Ovary (tissue), 3 donors: ENCODE results near the gene KCTD3.

Experiments used
- POLR2A ChIP-seq: fragments of 450-650 bp; IDR thresholded peaks from one replicate; pipeline ENCODE4 v1.6.1; 2017; ENCODE audit warnings: antibody characterized with exemption, mild to moderate bottlenecking, moderate library complexity
- TF ChIP-seq, protein P1 (sequence below), 3 donors: fragments of 450-650 bp in 2 of 3; fragments of 200-600 bp in 1 of 3; IDR thresholded peaks; one replicate each; pipeline versions ENCODE4 v1.5.1 to v1.8.0; 2016 to 2022; ENCODE audit warnings: antibody characterized with exemption in 3 of 3, mild to moderate bottlenecking in 1 of 3
- donor health status: DM: no; HTN: no; CAD: no.

DNA sequence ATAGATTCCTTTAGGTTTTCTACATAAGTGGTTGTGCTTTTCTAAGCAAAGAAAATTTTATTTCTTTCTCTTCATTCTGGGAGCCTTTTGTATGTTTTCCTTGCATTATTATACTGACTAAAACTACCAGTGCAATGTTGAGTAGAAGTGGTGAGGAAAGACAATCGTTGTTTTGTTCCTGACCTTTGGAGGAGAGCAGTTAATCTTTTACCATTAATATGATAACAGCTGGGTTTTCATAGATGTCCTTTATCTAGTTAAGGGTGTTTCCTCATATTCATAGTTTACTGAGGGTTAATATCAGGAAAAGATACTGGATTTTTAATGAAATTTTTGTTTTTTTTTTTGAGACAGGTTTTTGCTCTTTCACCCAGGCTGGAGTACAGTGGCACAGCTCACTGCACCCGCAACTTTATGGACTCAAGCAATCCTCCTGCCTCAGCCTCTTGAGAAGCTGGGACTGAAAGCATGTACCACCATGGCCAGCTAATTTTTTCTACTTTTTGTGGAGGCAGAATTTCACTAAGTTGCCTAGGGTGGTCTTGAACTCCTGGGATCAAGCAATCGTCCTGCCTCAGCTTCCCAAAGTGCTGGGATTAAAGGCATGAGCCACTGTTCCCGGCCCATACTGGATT, 9.0 kb upstream of the KCTD3 start:
- TF ChIP-seq, protein P1, sequence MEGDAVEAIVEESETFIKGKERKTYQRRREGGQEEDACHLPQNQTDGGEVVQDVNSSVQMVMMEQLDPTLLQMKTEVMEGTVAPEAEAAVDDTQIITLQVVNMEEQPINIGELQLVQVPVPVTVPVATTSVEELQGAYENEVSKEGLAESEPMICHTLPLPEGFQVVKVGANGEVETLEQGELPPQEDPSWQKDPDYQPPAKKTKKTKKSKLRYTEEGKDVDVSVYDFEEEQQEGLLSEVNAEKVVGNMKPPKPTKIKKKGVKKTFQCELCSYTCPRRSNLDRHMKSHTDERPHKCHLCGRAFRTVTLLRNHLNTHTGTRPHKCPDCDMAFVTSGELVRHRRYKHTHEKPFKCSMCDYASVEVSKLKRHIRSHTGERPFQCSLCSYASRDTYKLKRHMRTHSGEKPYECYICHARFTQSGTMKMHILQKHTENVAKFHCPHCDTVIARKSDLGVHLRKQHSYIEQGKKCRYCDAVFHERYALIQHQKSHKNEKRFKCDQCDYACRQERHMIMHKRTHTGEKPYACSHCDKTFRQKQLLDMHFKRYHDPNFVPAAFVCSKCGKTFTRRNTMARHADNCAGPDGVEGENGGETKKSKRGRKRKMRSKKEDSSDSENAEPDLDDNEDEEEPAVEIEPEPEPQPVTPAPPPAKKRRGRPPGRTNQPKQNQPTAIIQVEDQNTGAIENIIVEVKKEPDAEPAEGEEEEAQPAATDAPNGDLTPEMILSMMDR (IDR thresholded peaks at IDR 0.05): no peak
- no peak for TF ChIP-seq POLR2A
